Measurements from ENCODE around the gene STK32C. TPM values are rescaled to one million over a fixed set of nuclear protein-coding genes. Genes with fewer than 3 reads are reported as not detected.

Gene STK32C
- total RNA-seq, 2 donors from 2014 or later, result 0.78 to 4.0 TPM

- no peaks in the 10 kb centered on the region for H3K9me3 ChIP-seq
- H3K36me3 ChIP-seq (replicated peaks in 1 of 2; ENCODE audit: insufficient read depth in 1 of 2, low read depth in 2 of 2), result no peaks in the 10 kb centered on the region
- TF ChIP-seq CTCF (IDR thresholded peaks at IDR 0.05) (no peak), POLR2A (IDR thresholded peaks at IDR 0.05) (no peak)
- intact Hi-C loops (cut with DNase I), result no loop called here
- H3K4me3 ChIP-seq, result no peak overlapping the region
- no peak overlapping the region for H3K27ac ChIP-seq
- no peaks in the 10 kb centered on the region for H3K27me3 ChIP-seq
- WGBS, 2 donors, result 61 to 68% methylated on average over 7 to 16 of the region's 17 CpGs
- ATAC-seq (no peak), DNase-seq (no peak)
- H3K4me1 ChIP-seq, result peaks cover 9% of the 10 kb centered on the region
These were observed 57.9 kb downstream of the STK32C start for GRCh38 chr10:132249824-132250375.

- WGBS, 2 donors, result 83 to 84% methylated on average over 3 to 11 of the region's 11 CpGs
- no peak for ATAC-seq
- H3K4me1 ChIP-seq, result peaks cover 9% of the 10 kb centered on the region
- H3K27me3 ChIP-seq, result no peaks in the 10 kb centered on the region
- no peaks in the 10 kb centered on the region for H3K36me3 ChIP-seq (replicated peaks in 1 of 2; ENCODE audit: insufficient read depth in 1 of 2, low read depth in 2 of 2)
- intact Hi-C loops (cut with DNase I), result no loop called here
- no peaks in the 10 kb centered on the region for H3K9me3 ChIP-seq
- TF ChIP-seq CTCF (IDR thresholded peaks at IDR 0.05) (no peak), POLR2A (IDR thresholded peaks at IDR 0.05) (no peak)
- no peak for DNase-seq
- no peak overlapping the region for H3K4me3 ChIP-seq
- no peak overlapping the region for H3K27ac ChIP-seq
These were observed 58.5 kb downstream of the STK32C start for GRCh38 chr10:132249226-132249724.

GRCh38 chr10:132248455-132249225, 59.1 kb downstream of the STK32C start:
- intact Hi-C loops (cut with DNase I), result no loop called here
- WGBS, 2 donors, result 52 to 57% methylated on average over 10 to 37 of the region's 38 CpGs
- no peak overlapping the region for H3K4me3 ChIP-seq
- no peaks in the 10 kb centered on the region for H3K9me3 ChIP-seq
- DNase-seq (peak; percentile 60 to 80 (median 63)), ATAC-seq (peak; percentile 72)
- TF ChIP-seq POLR2A (IDR thresholded peaks at IDR 0.05) (no peak), CTCF (IDR thresholded peaks at IDR 0.05) (no peak)
- H3K27ac ChIP-seq, result no peak overlapping the region
- no peaks in the 10 kb centered on the region for H3K27me3 ChIP-seq
- peaks cover 9% of the 10 kb centered on the region for H3K4me1 ChIP-seq
- no peaks in the 10 kb centered on the region for H3K36me3 ChIP-seq (replicated peaks in 1 of 2; ENCODE audit: insufficient read depth in 1 of 2, low read depth in 2 of 2)

GRCh38 chr10:132247943-132248342, 59.8 kb downstream of the STK32C start:
- DNase-seq (no peak), ATAC-seq (no peak)
- Histone ChIP-seq H3K36me3 (replicated peaks in 1 of 2; ENCODE audit: insufficient read depth in 1 of 2, low read depth in 2 of 2) (no peaks in the 10 kb centered on the region), H3K4me3 (no peak overlapping the region), H3K27me3 (no peaks in the 10 kb centered on the region), H3K27ac (no peak overlapping the region), H3K9me3 (no peaks in the 10 kb centered on the region), H3K4me1 (peaks cover 9% of the 10 kb centered on the region)
- TF ChIP-seq POLR2A (IDR thresholded peaks at IDR 0.05) (no peak), CTCF (IDR thresholded peaks at IDR 0.05) (no peak)
- intact Hi-C loops (cut with DNase I), result no loop called here
- WGBS, 2 donors, result 82 to 89% methylated on average over 17 to 18 of the region's 19 CpGs

Measured in body of pancreas (tissue), 4 donors.